A549 (cell line): Measurements from ENCODE around the gene FGFR2. TPM values are rescaled to one million over a fixed set of nuclear protein-coding genes. Genes with fewer than 3 reads are reported as not detected.
A peak's percentile ranks its signal among the peaks of the same experiment; 100 is the strongest.

Experiments used
- ATAC-seq, 2 experiments: fragments of 200-7000 bp in 1 of 2; fragments of >200 bp in 1 of 2; cut with Nextera tagmentation in 1 of 2; cut with Tn5 transposase in 1 of 2; 3 replicates each; pipeline versions ENCODE4 v1.8.0 to v1.9.1; 2018 to 2020; ENCODE audit warnings: mild to moderate bottlenecking in 1 of 2, moderate library complexity in 1 of 2
- CTCF ChIA-PET: fragments of 300-600 bp; sonication (Branson Sonifier 250); formaldehyde crosslinking; extraction: SDS; loops from one replicate; lab custom pipeline; 2021; ENCODE audit warnings: antibody characterized with exemption, inconsistent platforms; lab: Yijun Ruan, JAX
- POLR2A ChIA-PET: fragments of 350-600 bp; formaldehyde crosslinking; extraction: SDS; loops from one replicate; lab custom pipeline; 2021; ENCODE audit warnings: antibody characterized with exemption, inconsistent platforms; lab: Yijun Ruan, JAX
- DNase-seq, 2 experiments: peaks; one replicate each; pipeline versions ENCODE4 v3.0.0 to v3.0.0-alpha.2; 2011 to 2016; ENCODE audit warnings: low read depth in 1 of 2, low spot score in 1 of 2
- FAIRE-seq: peaks from 2 replicates; lab custom pipeline; 2011; peaks lifted over from hg19 to GRCh38; lab: Jason Lieb, UNC
- H3K27ac ChIP-seq, 2 experiments: fragments of >200 bp; sonication (Bioruptor Twin); formaldehyde crosslinking; 3 replicates each; pipeline ENCODE4 v1.5.1; 2016 to 2017
- H3K4me1 ChIP-seq: fragments of >200 bp; sonication (Bioruptor Twin); formaldehyde crosslinking; 3 replicates; pipeline ENCODE4 v1.6.1; 2016
- H3K4me2 ChIP-seq: fragments of >200 bp; sonication (Bioruptor Twin); formaldehyde crosslinking; 3 replicates; pipeline ENCODE4 v1.6.1; 2016
- H3K4me3 ChIP-seq: fragments of >200 bp; sonication (Bioruptor Twin); formaldehyde crosslinking; 3 replicates; pipeline ENCODE4 v1.5.1; 2016
- H3K9me3 ChIP-seq: fragments of >200 bp; sonication (Bioruptor Twin); formaldehyde crosslinking; 3 replicates; pipeline ENCODE4 v1.6.1; 2016
- CBX2 ChIP-seq: fragments of 200-600 bp; sonication (generic); IDR thresholded peaks from 2 replicates; pipeline ENCODE4 v1.6.1; 2016; ENCODE audit warnings: low read depth, mild to moderate bottlenecking, borderline replicate concordance
- CEBPB ChIP-seq, 2 experiments: fragments of >200 bp in 1 of 2; sonication (Bioruptor Twin) in 1 of 2; formaldehyde crosslinking in 1 of 2; IDR thresholded peaks; 2 replicates each; pipeline ENCODE4 v1.6.1; 2012 to 2016
- CHD2 ChIP-seq: fragments of 150-350 bp; IDR thresholded peaks from 2 replicates; pipeline ENCODE4 v1.6.1; 2014; ENCODE audit warnings: low read length; ENCODE audit not compliant: partially characterized antibody
- CHD4 ChIP-seq: fragments of 200-600 bp; sonication (generic); IDR thresholded peaks from 2 replicates; pipeline ENCODE4 v1.6.1; 2016; ENCODE audit warnings: antibody characterized with exemption, mild to moderate bottlenecking, borderline replicate concordance
- E2F6 ChIP-seq: IDR thresholded peaks from 2 replicates; pipeline ENCODE4 v1.6.1; 2012; ENCODE audit warnings: low read depth, borderline replicate concordance
- EHF ChIP-seq: fragments of 250-450 bp; sonication (Bioruptor Pico); IDR thresholded peaks from 2 replicates; pipeline ENCODE4 v1.5.0; 2020; ENCODE audit warnings: mild to moderate bottlenecking
- ELK1 ChIP-seq: fragments of 150-350 bp; IDR thresholded peaks from 2 replicates; pipeline ENCODE4 v1.6.1; 2014; ENCODE audit warnings: low read depth, mild to moderate bottlenecking, low read length
- FOXS1 ChIP-seq: fragments of 250-450 bp; sonication (Bioruptor Pico); IDR thresholded peaks from 2 replicates; pipeline ENCODE4 v1.5.0; 2020; ENCODE audit warnings: mild to moderate bottlenecking, moderate library complexity
- GATA3 ChIP-seq: IDR thresholded peaks from 2 replicates; pipeline ENCODE4 v1.6.1; 2012; ENCODE audit warnings: borderline replicate concordance
- HES2 ChIP-seq: fragments of >200 bp; sonication (Bioruptor Twin); formaldehyde crosslinking; IDR thresholded peaks from 2 replicates; pipeline ENCODE4 v1.6.1; 2016
- HOXB13 ChIP-seq: fragments of 250-450 bp; sonication (Bioruptor Pico); IDR thresholded peaks from 2 replicates; pipeline ENCODE4 v1.5.0; 2020; ENCODE audit warnings: low read depth, mild to moderate bottlenecking, moderate library complexity
- HOXB5 ChIP-seq: fragments of 250-450 bp; sonication (Bioruptor Pico); IDR thresholded peaks from 2 replicates; pipeline ENCODE4 v1.5.0; 2020; ENCODE audit warnings: mild to moderate bottlenecking, moderate library complexity
- JUNB ChIP-seq: fragments of >200 bp; sonication (Bioruptor Twin); formaldehyde crosslinking; IDR thresholded peaks from 2 replicates; pipeline ENCODE4 v1.6.1; 2016
- KDM1A ChIP-seq: fragments of 200-600 bp; sonication (generic); IDR thresholded peaks from 2 replicates; pipeline ENCODE4 v1.6.1; 2016; ENCODE audit warnings: low read depth, mild to moderate bottlenecking
- MAFK ChIP-seq: fragments of 450-650 bp; IDR thresholded peaks from 2 replicates; pipeline ENCODE4 v1.6.1; 2014; ENCODE audit not compliant: partially characterized antibody
- MAX ChIP-seq: IDR thresholded peaks from 2 replicates; pipeline ENCODE4 v1.6.1; 2012
- NPAS2 ChIP-seq: fragments of 250-450 bp; sonication (Bioruptor Pico); IDR thresholded peaks from 2 replicates; pipeline ENCODE4 v1.8.0; 2022; ENCODE audit warnings: mild to moderate bottlenecking, moderate library complexity, borderline replicate concordance
- PBX3 ChIP-seq: IDR thresholded peaks from 2 replicates; pipeline ENCODE4 v1.6.1; 2012
- PHF8 ChIP-seq: fragments of 200-600 bp; sonication (generic); IDR thresholded peaks from 2 replicates; pipeline ENCODE4 v1.6.1; 2016; ENCODE audit warnings: low read depth, mild to moderate bottlenecking, antibody characterized with exemption, moderate library complexity, borderline replicate concordance
- RAD21 ChIP-seq, 2 experiments: fragments of >200 bp in 1 of 2; sonication (Bioruptor Twin) in 1 of 2; formaldehyde crosslinking in 1 of 2; IDR thresholded peaks in 1 of 2; conservative IDR thresholded peaks in 1 of 2; 2 replicates in 1 of 2; 3 replicates in 1 of 2; pipeline ENCODE4 v1.6.1; 2012 to 2018; ENCODE audit warnings: inconsistent platforms in 1 of 2
- RNF2 ChIP-seq: fragments of 200-600 bp; sonication (generic); IDR thresholded peaks from 2 replicates; pipeline ENCODE4 v1.6.1; 2016; ENCODE audit warnings: low read depth, mild to moderate bottlenecking, antibody characterized with exemption, moderate library complexity, borderline replicate concordance
- SREBF2 ChIP-seq: fragments of 450-650 bp; IDR thresholded peaks from 2 replicates; pipeline ENCODE4 v1.6.1; 2014; ENCODE audit warnings: mild to moderate bottlenecking, moderate library complexity
- TP53 ChIP-seq: fragments of 250-450 bp; sonication (Bioruptor Pico); IDR thresholded peaks from 2 replicates; pipeline ENCODE4 v1.5.0; 2021; ENCODE audit warnings: mild to moderate bottlenecking, moderate library complexity
- ZNF302 ChIP-seq: fragments of 250-450 bp; sonication (Bioruptor Pico); IDR thresholded peaks from 2 replicates; pipeline ENCODE4 v1.9.0; 2021; ENCODE audit warnings: inconsistent platforms, mild to moderate bottlenecking, moderate library complexity
- ZSCAN20 ChIP-seq: fragments of 250-450 bp; sonication (Bioruptor Pico); IDR thresholded peaks from 2 replicates; pipeline ENCODE4 v1.8.0; 2022; ENCODE audit warnings: mild to moderate bottlenecking, moderate library complexity
- WGBS: methylation state at CpG from one replicate; pipeline ENCODE4 v1.1.6; 2017; ENCODE audit errors: missing lambda C conversion rate; 5-methylcytosine and 5-hydroxymethylcytosine counted together
- polyA plus RNA-seq, 4 experiments: library from polyadenylated mRNA; depleted of rRNA in 3 of 4; stranded (reverse); fragments of >200 nt; fragmentation: RNase III in 1 of 4; extraction: RNeasy Plus Mini Kit Qiagen cat#74134 plus additional on column Dnase treatment in 1 of 4; gene quantifications; 2 replicates in 3 of 4; 3 replicates in 1 of 4; pipeline ENCODE4 v1.2.3, GENCODE V29; 2011 to 2017

FGFR2 gene
- polyA plus RNA-seq, 2 of the 4 experiments (the other 2 are of a cell fraction) = 0.16 to 0.22 TPM

- H3K4me3 ChIP-seq = no peak overlapping the region
- H3K27ac ChIP-seq = no peak overlapping the region
- ATAC-seq (peak in 1 of 2 experiments; percentile 30; a peak in 2 of 6 replicates), FAIRE-seq (no peak), DNase-seq (no peak)
- H3K4me2 ChIP-seq = no peak overlapping the region
- no peak for TF ChIP-seq SREBF2
- TF ChIP-seq ELK1 = no peak
- no peak for TF ChIP-seq CBX2
- no peak for TF ChIP-seq KDM1A
- TF ChIP-seq E2F6 = no peak
- no peak for TF ChIP-seq ZSCAN20 (CRISPR knock-in tag)
- TF ChIP-seq CHD4 = no peak
- TF ChIP-seq JUNB = no peak
- no peak for TF ChIP-seq PHF8
- TF ChIP-seq NPAS2 = no peak
- TF ChIP-seq EHF (CRISPR knock-in tag) = no peak
- TF ChIP-seq PBX3 = no peak
- TF ChIP-seq HOXB13 = no peak
- no peak for TF ChIP-seq TP53 (CRISPR knock-in tag)
- TF ChIP-seq MAX = no peak
- no peak for TF ChIP-seq ZNF302 (CRISPR knock-in tag)
- no peak for TF ChIP-seq FOXS1 (CRISPR knock-in tag)
- TF ChIP-seq MAFK = no peak
- TF ChIP-seq RAD21 (conservative IDR thresholded peaks at IDR 0.05 in 1 of 2, IDR thresholded peaks at IDR 0.05 in 1 of 2) = no peak
- ChIA-PET CTCF (no interaction called here), POLR2A (no interaction called here)
- H3K9me3 ChIP-seq = no peaks in the 10 kb centered on the region
- no peaks in the 10 kb centered on the region for H3K4me1 ChIP-seq
- 45% methylated on average over 8 of the region's 8 CpGs for WGBS
Measured at GRCh38 chr10:121573538-121573941, 24.7 kb downstream of the FGFR2 start.

- ATAC-seq (no peak), DNase-seq (no peak), FAIRE-seq (no peak)
- ChIA-PET CTCF (no interaction called here), POLR2A (no interaction called here)
- Histone ChIP-seq H3K9me3 (no peaks in the 10 kb centered on the region), H3K4me3 (no peak overlapping the region), H3K27ac (no peak overlapping the region), H3K4me2 (no peak overlapping the region), H3K4me1 (no peaks in the 10 kb centered on the region)
- 30% methylated on average over 14 of the region's 14 CpGs for WGBS
- TF ChIP-seq HOXB5 (CRISPR knock-in tag) (no peak), CBX2 (no peak), HES2 (no peak), CHD2 (no peak), GATA3 (no peak), CHD4 (no peak), TP53 (CRISPR knock-in tag) (no peak), ZNF302 (CRISPR knock-in tag) (no peak), RNF2 (no peak), CEBPB (IDR thresholded peaks at IDR 0.05) (no peak)
Measured at GRCh38 chr10:121572859-121573537, 25.2 kb downstream of the FGFR2 start.
